OCI-LY7 (cell line): ENCODE measurements around the gene SNRNP35.
"Not testable (repeated sequence)": the region's sequence is repeated elsewhere in the genome, so short reads cannot be mapped to it uniquely, and the experiment has no call there.

Experiments used
- CTCF ChIP-seq: fragments of 200-600 bp; sonication (generic); conservative IDR thresholded peaks from 2 replicates; pipeline ENCODE4 v1.5.1; 2014; ENCODE audit warnings: mild to moderate bottlenecking, antibody characterized with exemption, low read length, moderate library complexity, mixed read lengths
- EZH2phosphoT487 ChIP-seq: fragments of 200-600 bp; sonication (generic); IDR thresholded peaks from 2 replicates; pipeline ENCODE4 v1.6.1; 2018; ENCODE audit warnings: low read depth, borderline replicate concordance, mild to moderate bottlenecking, mixed run types, antibody characterized with exemption, low read length, moderate library complexity, mixed read lengths

- TF ChIP-seq CTCF, EZH2phosphoT487: not testable (repeated sequence)
Measured at GRCh38 chr12:123463174-123463573, 5.2 kb downstream of the SNRNP35 start.
